Lower leg skin (tissue), 4 donors: ENCODE results near the gene TMEM256. TPM values are rescaled to one million over a fixed set of nuclear protein-coding genes. Genes with fewer than 3 reads are reported as not detected.
"Not testable (repeated sequence)": the region's sequence is repeated elsewhere in the genome, so short reads cannot be mapped to it uniquely, and the experiment has no call there.

Source experiments
- DNase-seq, 2 donors: peaks; one replicate each; pipeline ENCODE4 v3.0.0-alpha.2; 2019; ENCODE audit warnings: low spot score in 2 of 2
- H3K4me3 ChIP-seq: fragments of 200-600 bp; sonication (generic); 2 replicates; pipeline ENCODE4 v1.5.1; 2017; ENCODE audit warnings: mild to moderate bottlenecking, low read depth; ENCODE audit not compliant: poor library complexity, severe bottlenecking
- POLR2A ChIP-seq, 2 donors: fragments of 450-650 bp; IDR thresholded peaks; one replicate each; pipeline ENCODE4 v1.6.1; 2016 to 2017; ENCODE audit warnings: antibody characterized with exemption in 2 of 2, mild to moderate bottlenecking in 1 of 2, moderate library complexity in 1 of 2
- WGBS, 2 donors: methylation state at CpG; one replicate each; pipeline ENCODE4 v1.1.5; 2018; 5-methylcytosine and 5-hydroxymethylcytosine counted together
- intact Hi-C: fragments of 100-400 bp; cut with DNase I; formaldehyde crosslinking; loops from one replicate; pipeline ENCODE4 v1.15.0; 2023; ENCODE audit warnings: low total_unique reads
- total RNA-seq, 4 donors: library from RNA; depleted of rRNA; stranded (reverse); fragments of >200 nt; gene quantifications; one replicate each; pipeline ENCODE4 v1.1.0, GENCODE V29; 2016
- TF ChIP-seq, protein P1 (sequence below), 3 donors: fragments of 450-650 bp; IDR thresholded peaks; one replicate each; pipeline ENCODE4 v1.5.1; 2016; ENCODE audit warnings: antibody characterized with exemption in 3 of 3, mild to moderate bottlenecking in 3 of 3, moderate library complexity in 2 of 3

Gene TMEM256
- total RNA-seq, 4 donors from 2014 or later = 56.1 to 90.8 (median 65.5) TPM

GRCh38 chr17:7370853-7371252 lies 33.0 kb downstream of the TMEM256 start:
- intact Hi-C loops = no loop called here
- H3K4me3 ChIP-seq = no peak overlapping the region
- 87 to 89% methylated on average over 4 of the region's 4 CpGs for WGBS, 2 donors
- no peak for DNase-seq
- TF ChIP-seq, protein P1, sequence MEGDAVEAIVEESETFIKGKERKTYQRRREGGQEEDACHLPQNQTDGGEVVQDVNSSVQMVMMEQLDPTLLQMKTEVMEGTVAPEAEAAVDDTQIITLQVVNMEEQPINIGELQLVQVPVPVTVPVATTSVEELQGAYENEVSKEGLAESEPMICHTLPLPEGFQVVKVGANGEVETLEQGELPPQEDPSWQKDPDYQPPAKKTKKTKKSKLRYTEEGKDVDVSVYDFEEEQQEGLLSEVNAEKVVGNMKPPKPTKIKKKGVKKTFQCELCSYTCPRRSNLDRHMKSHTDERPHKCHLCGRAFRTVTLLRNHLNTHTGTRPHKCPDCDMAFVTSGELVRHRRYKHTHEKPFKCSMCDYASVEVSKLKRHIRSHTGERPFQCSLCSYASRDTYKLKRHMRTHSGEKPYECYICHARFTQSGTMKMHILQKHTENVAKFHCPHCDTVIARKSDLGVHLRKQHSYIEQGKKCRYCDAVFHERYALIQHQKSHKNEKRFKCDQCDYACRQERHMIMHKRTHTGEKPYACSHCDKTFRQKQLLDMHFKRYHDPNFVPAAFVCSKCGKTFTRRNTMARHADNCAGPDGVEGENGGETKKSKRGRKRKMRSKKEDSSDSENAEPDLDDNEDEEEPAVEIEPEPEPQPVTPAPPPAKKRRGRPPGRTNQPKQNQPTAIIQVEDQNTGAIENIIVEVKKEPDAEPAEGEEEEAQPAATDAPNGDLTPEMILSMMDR (IDR thresholded peaks at IDR 0.05) = no peak
- no peak for TF ChIP-seq POLR2A (IDR thresholded peaks at IDR 0.05)

DNA sequence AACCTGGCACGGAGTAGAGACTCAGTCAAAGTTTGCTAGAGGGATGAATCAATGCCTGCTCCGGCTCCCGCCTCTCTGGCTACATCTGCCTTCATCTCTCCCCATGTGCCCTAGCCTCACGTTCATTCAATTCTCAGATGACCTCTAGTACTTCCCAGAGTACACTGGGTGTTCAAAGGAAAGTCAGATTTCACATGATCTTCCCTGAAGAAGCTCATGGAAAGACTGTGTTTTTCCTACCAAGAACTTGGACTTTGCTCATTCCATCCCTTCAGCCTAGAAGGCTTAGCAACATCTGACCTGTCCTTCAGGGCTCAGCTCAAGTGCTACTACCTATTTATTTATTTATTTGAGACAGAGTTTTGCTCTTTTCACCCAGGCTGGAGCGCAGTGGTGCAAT lies 34.1 kb downstream of the TMEM256 start:
- 80 to 85% methylated on average over 5 of the region's 5 CpGs for WGBS, 2 donors
- no peak for DNase-seq
- intact Hi-C loops = loop anchor here (10.0 kb wide), 1 partner anchor 55 kb away; the partner anchor contains the start of genes SPEM1, SPEM2 and SPEM3
- H3K4me3 ChIP-seq = no peak overlapping the region
- TF ChIP-seq, protein P1 (IDR thresholded peaks at IDR 0.05) = no peak
- TF ChIP-seq POLR2A (IDR thresholded peaks at IDR 0.05) = no peak

- intact Hi-C loops = loop anchor here (10.0 kb wide), 1 partner anchor 56 kb away; the partner anchor contains the start of genes SPEM1, SPEM2 and SPEM3
- H3K4me3 ChIP-seq, DNase-seq: not testable (repeated sequence)
- 85 to 94% methylated on average over 5 of the region's 5 CpGs for WGBS, 2 donors
Observed at GRCh38 chr17:7368599-7368994, 35.3 kb downstream of the TMEM256 start.

DNA sequence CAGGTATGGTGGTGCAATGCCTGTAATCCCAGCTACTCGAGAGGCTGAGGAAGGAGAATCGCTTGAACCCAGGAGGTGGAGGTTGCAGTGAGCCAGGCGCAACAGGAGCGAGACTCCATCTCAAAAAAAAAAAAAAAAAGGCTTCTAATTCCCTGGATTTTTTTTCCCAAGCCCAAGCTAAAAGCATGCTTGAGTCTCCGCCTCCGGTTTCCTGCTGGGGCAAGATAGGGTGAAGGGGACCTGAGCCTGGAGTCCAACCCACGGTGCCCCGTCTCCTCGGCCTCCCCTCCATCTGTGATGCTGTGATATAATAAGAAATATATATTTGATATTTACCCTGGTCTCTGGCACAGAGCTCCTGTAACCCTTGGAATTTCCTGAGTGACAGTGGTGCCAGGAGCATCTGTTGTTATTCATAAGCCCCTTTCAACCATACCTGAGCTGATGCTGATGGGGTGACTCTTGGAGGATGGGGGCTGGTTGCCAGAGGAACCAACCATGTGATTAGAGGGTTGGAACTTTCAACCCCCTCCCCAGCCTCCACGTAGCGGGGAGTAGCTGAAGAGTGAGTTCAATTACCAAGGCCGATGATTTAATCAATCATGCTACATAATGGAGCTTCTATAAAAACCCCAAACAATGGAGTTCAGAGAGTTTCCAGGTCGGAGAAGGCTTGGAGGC lies 35.8 kb downstream of the TMEM256 start:
- H3K4me3 ChIP-seq = no peak overlapping the region
- no peak for TF ChIP-seq POLR2A (IDR thresholded peaks at IDR 0.05)
- TF ChIP-seq, protein P1 (IDR thresholded peaks at IDR 0.05) = no peak
- WGBS, 2 donors = 78 to 79% methylated on average over 13 of the region's 13 CpGs
- no peak for DNase-seq
- intact Hi-C loops = loop anchor here (10.0 kb wide), 1 partner anchor 57 kb away; the partner anchor contains the start of genes SPEM1, SPEM2 and SPEM3

DNA sequence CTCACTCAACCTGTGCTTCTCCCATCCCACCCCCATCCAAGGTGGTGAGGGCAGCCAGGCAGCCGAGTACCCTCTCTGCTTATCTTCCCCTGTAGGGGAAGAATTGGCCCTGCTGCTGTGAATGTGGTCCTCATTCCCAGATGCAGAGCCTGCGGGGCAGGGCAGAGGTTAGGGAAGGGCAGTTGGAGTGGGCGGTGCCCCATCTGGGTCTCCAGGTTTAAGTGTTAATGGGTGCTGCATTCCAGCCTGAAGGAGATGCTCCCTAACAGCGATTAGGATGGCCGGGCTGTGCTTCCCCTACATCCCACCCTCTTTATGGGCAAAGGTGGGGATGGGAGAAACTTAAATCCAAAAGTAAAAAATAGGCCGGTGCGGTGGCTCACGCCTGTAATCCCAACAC lies 36.8 kb downstream of the TMEM256 start:
- no peak for TF ChIP-seq POLR2A (IDR thresholded peaks at IDR 0.05)
- TF ChIP-seq, protein P1 (IDR thresholded peaks at IDR 0.05) = no peak
- intact Hi-C loops = loop anchor here (10.0 kb wide), 1 partner anchor 58 kb away; the partner anchor contains the start of genes SPEM1, SPEM2 and SPEM3
- no peak overlapping the region for H3K4me3 ChIP-seq
- WGBS, 2 donors = 91% methylated on average over 8 of the region's 8 CpGs
- DNase-seq = no peak

- WGBS, 2 donors = 92 to 95% methylated on average over 6 of the region's 7 CpGs
- not testable (repeated sequence) for H3K4me3 ChIP-seq, DNase-seq
- intact Hi-C loops = loop anchor here (10.0 kb wide), 1 partner anchor 59 kb away; the partner anchor contains the start of genes SPEM1, SPEM2 and SPEM3
Observed at GRCh38 chr17:7365963-7366362, 37.9 kb downstream of the TMEM256 start.
